Subcutaneous abdominal adipose tissue (tissue), 5 donors: ENCODE data around the gene NBPF12.
"Not testable (repeated sequence)": the region's sequence is repeated elsewhere in the genome, so short reads cannot be mapped to it uniquely, and the experiment has no call there.

Source experiments
- H3K27ac ChIP-seq: one replicate; pipeline ENCODE4 v1.7.0; 2013; ENCODE audit warnings: low read depth, mild to moderate bottlenecking, inconsistent platforms, low read length, moderate library complexity
- H3K27me3 ChIP-seq, 5 donors: one replicate each; pipeline ENCODE4 v1.7.0; 2013; ENCODE audit warnings: low read length in 5 of 5, inconsistent platforms in 1 of 5; ENCODE audit not compliant: control insufficient read depth in 5 of 5, insufficient read depth in 4 of 5
- H3K36me3 ChIP-seq, 5 donors: one replicate each; pipeline ENCODE4 v1.7.0; 2013; ENCODE audit warnings: low read length in 5 of 5; ENCODE audit not compliant: control insufficient read depth in 5 of 5, insufficient read depth in 5 of 5
- H3K4me1 ChIP-seq, 5 donors: one replicate each; pipeline ENCODE4 v1.7.0; 2013; ENCODE audit warnings: low read length in 5 of 5, mild to moderate bottlenecking in 3 of 5, moderate library complexity in 1 of 5; ENCODE audit not compliant: control insufficient read depth in 5 of 5, insufficient read depth in 5 of 5
- H3K4me3 ChIP-seq, 5 donors: one replicate each; pipeline ENCODE4 v1.7.0; 2013; ENCODE audit warnings: low read length in 5 of 5, low read depth in 1 of 5
- H3K9ac ChIP-seq, 5 donors: one replicate each; pipeline ENCODE4 v1.7.0; 2013; ENCODE audit warnings: low read length in 5 of 5, mild to moderate bottlenecking in 4 of 5, moderate library complexity in 3 of 5
- H3K9me3 ChIP-seq, 5 donors: one replicate each; pipeline ENCODE4 v1.7.0; 2013; ENCODE audit warnings: low read length in 5 of 5; ENCODE audit not compliant: control insufficient read depth in 5 of 5
- donor health status: healthy.
- donor health status: healthy.
- donor health status: healthy.
- donor health status: healthy.
- donor health status: healthy.

Gene NBPF12

GRCh38 chr1:146938242-146938902 is at the start of gene NBPF12:
Gene NBPF12 (plus strand): TSS chr1:146938324. CDS start chr1:146960144, 21,820 bp downstream.
- Histone ChIP-seq H3K27ac (peak within 1 kb of the TSS; percentile 57), H3K9ac (peak within 1 kb of the TSS in 4 of 5 donors; percentile 53 to 78 (median 72)), H3K4me3 (peak within 1 kb of the TSS; percentile 65 to 81 (median 71))
- not testable (repeated sequence) for H3K27me3 ChIP-seq, H3K4me1 ChIP-seq, H3K9me3 ChIP-seq, H3K36me3 ChIP-seq

- not testable (repeated sequence) for H3K9me3 ChIP-seq, H3K36me3 ChIP-seq, H3K4me3 ChIP-seq, H3K4me1 ChIP-seq, H3K27ac ChIP-seq, H3K27me3 ChIP-seq, H3K9ac ChIP-seq
Observed at GRCh38 chr1:146891355-146891754, 46.8 kb upstream of the NBPF12 start.

- H3K36me3 ChIP-seq, H3K4me1 ChIP-seq, H3K9ac ChIP-seq, H3K9me3 ChIP-seq, H3K27ac ChIP-seq, H3K4me3 ChIP-seq, H3K27me3 ChIP-seq: not testable (repeated sequence)
Observed at GRCh38 chr1:146892331-146892730, 45.8 kb upstream of the NBPF12 start.

- not testable (repeated sequence) for H3K27ac ChIP-seq, H3K4me1 ChIP-seq, H3K36me3 ChIP-seq, H3K9ac ChIP-seq, H3K9me3 ChIP-seq, H3K27me3 ChIP-seq, H3K4me3 ChIP-seq
Observed at GRCh38 chr1:146907565-146908261, 30.4 kb upstream of the NBPF12 start.

GRCh38 chr1:146912975-146913374 is 25.1 kb upstream of the NBPF12 start:
- H3K9me3 ChIP-seq, H3K9ac ChIP-seq, H3K27me3 ChIP-seq, H3K4me1 ChIP-seq, H3K27ac ChIP-seq, H3K4me3 ChIP-seq, H3K36me3 ChIP-seq: not testable (repeated sequence)

- not testable (repeated sequence) for H3K27ac ChIP-seq, H3K36me3 ChIP-seq, H3K27me3 ChIP-seq, H3K4me3 ChIP-seq, H3K4me1 ChIP-seq, H3K9ac ChIP-seq, H3K9me3 ChIP-seq
Observed at GRCh38 chr1:146920811-146921210, 17.3 kb upstream of the NBPF12 start.

- not testable (repeated sequence) for H3K4me3 ChIP-seq, H3K27ac ChIP-seq, H3K36me3 ChIP-seq, H3K4me1 ChIP-seq, H3K9ac ChIP-seq, H3K27me3 ChIP-seq, H3K9me3 ChIP-seq
Observed at GRCh38 chr1:146922614-146923013, 15.5 kb upstream of the NBPF12 start.

- not testable (repeated sequence) for H3K36me3 ChIP-seq, H3K4me1 ChIP-seq, H3K27ac ChIP-seq, H3K9ac ChIP-seq, H3K9me3 ChIP-seq, H3K4me3 ChIP-seq, H3K27me3 ChIP-seq
Observed at GRCh38 chr1:146924106-146924505, 14.0 kb upstream of the NBPF12 start.

GRCh38 chr1:146926413-146926812 is 11.7 kb upstream of the NBPF12 start:
- not testable (repeated sequence) for H3K36me3 ChIP-seq, H3K27me3 ChIP-seq, H3K9ac ChIP-seq, H3K27ac ChIP-seq, H3K9me3 ChIP-seq, H3K4me1 ChIP-seq, H3K4me3 ChIP-seq

- not testable (repeated sequence) for H3K4me3 ChIP-seq, H3K4me1 ChIP-seq, H3K27ac ChIP-seq, H3K9me3 ChIP-seq, H3K36me3 ChIP-seq, H3K27me3 ChIP-seq, H3K9ac ChIP-seq
Observed at GRCh38 chr1:146930225-146930624, 7.9 kb upstream of the NBPF12 start.
